ENCODE measurements around the gene PCYT2. TPM values are rescaled to one million over a fixed set of nuclear protein-coding genes. Genes with fewer than 3 reads are reported as not detected.
"Not testable (repeated sequence)": the region's sequence is repeated elsewhere in the genome, so short reads cannot be mapped to it uniquely, and the experiment has no call there.

PCYT2 gene
- total and polyA plus RNA-seq, 3 experiments from 2014 or later, result 30.3 to 35.7 (median 31.6) TPM

GRCh38 chr17:81955756-81956544 is 44.8 kb upstream of the PCYT2 start:
- ChIA-PET CTCF (interaction anchor here (1.7 kb wide), 1 partner anchor 66 kb away, joined by 5 read pairs; no protein-coding TSS in a partner anchor), POLR2A (no interaction called here)
- H3K4me1 Mint-ChIP-seq, result peaks cover 0 to 7% (median 0%) of the 10 kb centered on the region in 3 donors
- H3K27ac Mint-ChIP-seq, result no peak overlapping the region
- H3K36me3 Mint-ChIP-seq, result no peaks in the 10 kb centered on the region
- H3K9me3 Mint-ChIP-seq, result no peaks in the 10 kb centered on the region
- H3K27me3 ChIP-seq (ENCODE audit: insufficient read depth, low read length, poor library complexity, severe bottlenecking), result peaks cover 13% of the 10 kb centered on the region
- no peak overlapping the region for H3K4me3 ChIP-seq (ENCODE audit: low read length)
- DNase-seq, result no peak
- H3K4me1 ChIP-seq (ENCODE audit: insufficient read depth, low read length), result no peaks in the 10 kb centered on the region
- peaks cover 8 to 17% of the 10 kb centered on the region in 2 donors for H3K27me3 Mint-ChIP-seq
- H3K9me3 ChIP-seq (ENCODE audit: low read length), result no peaks in the 10 kb centered on the region
- no peak overlapping the region for H3K27ac ChIP-seq (ENCODE audit: low read depth, low read length)
- H3K4me3 Mint-ChIP-seq, result no peak overlapping the region
- no peaks in the 10 kb centered on the region for H3K36me3 ChIP-seq (ENCODE audit: insufficient read depth, low read length)

- no peak for DNase-seq
- Mint-ChIP-seq H3K4me3 (no peak overlapping the region), H3K9me3 (no peaks in the 10 kb centered on the region), H3K4me1 (peaks cover 0 to 7% (median 0%) of the 10 kb centered on the region in 3 donors), H3K27ac (no peak overlapping the region), H3K36me3 (no peaks in the 10 kb centered on the region), H3K27me3 (peaks cover 8 to 17% of the 10 kb centered on the region in 2 donors)
- Histone ChIP-seq H3K4me1 (ENCODE audit: insufficient read depth, low read length) (no peaks in the 10 kb centered on the region), H3K27ac (ENCODE audit: low read depth, low read length) (no peak overlapping the region), H3K9me3 (ENCODE audit: low read length) (no peaks in the 10 kb centered on the region), H3K36me3 (ENCODE audit: insufficient read depth, low read length) (no peaks in the 10 kb centered on the region), H3K27me3 (ENCODE audit: insufficient read depth, low read length, poor library complexity, severe bottlenecking) (peaks cover 12% of the 10 kb centered on the region), H3K4me3 (ENCODE audit: low read length) (no peak overlapping the region)
- ChIA-PET CTCF (interaction anchor here (1.7 kb wide), 1 partner anchor 66 kb away, joined by 5 read pairs; no protein-coding TSS in a partner anchor), POLR2A (no interaction called here)
Measured at GRCh38 chr17:81955058-81955681, 44.0 kb upstream of the PCYT2 start.

GRCh38 chr17:81954131-81955057 is 43.2 kb upstream of the PCYT2 start:
- Mint-ChIP-seq H3K4me1 (peaks cover 0 to 7% (median 0%) of the 10 kb centered on the region in 3 donors), H3K9me3 (no peaks in the 10 kb centered on the region), H3K27ac (no peak overlapping the region), H3K27me3 (peaks cover 8 to 17% of the 10 kb centered on the region in 2 donors), H3K36me3 (no peaks in the 10 kb centered on the region), H3K4me3 (no peak overlapping the region)
- no peaks in the 10 kb centered on the region for H3K9me3 ChIP-seq (ENCODE audit: low read length)
- H3K27me3 ChIP-seq (ENCODE audit: insufficient read depth, low read length, poor library complexity, severe bottlenecking), result peaks cover 10% of the 10 kb centered on the region
- CTCF ChIA-PET, result interaction anchor here (1.7 to 1.8 kb wide), 2 partner anchors 66 to 67 kb away, joined by 5 read pairs; no protein-coding TSS in a partner anchor
- H3K4me3 ChIP-seq (ENCODE audit: low read length), result no peak overlapping the region
- no peak for DNase-seq
- no peaks in the 10 kb centered on the region for H3K4me1 ChIP-seq (ENCODE audit: insufficient read depth, low read length)
- POLR2A ChIA-PET, result no interaction called here
- no peak overlapping the region for H3K27ac ChIP-seq (ENCODE audit: low read depth, low read length)
- H3K36me3 ChIP-seq (ENCODE audit: insufficient read depth, low read length), result no peaks in the 10 kb centered on the region

GRCh38 chr17:81953443-81953842 is 42.2 kb upstream of the PCYT2 start:
- H3K4me3 Mint-ChIP-seq; H3K27ac ChIP-seq (ENCODE audit: low read depth, low read length); H3K4me1 ChIP-seq (ENCODE audit: insufficient read depth, low read length); H3K27me3 ChIP-seq (ENCODE audit: insufficient read depth, low read length, poor library complexity, severe bottlenecking); H3K36me3 Mint-ChIP-seq; H3K4me3 ChIP-seq (ENCODE audit: low read length); H3K36me3 ChIP-seq (ENCODE audit: insufficient read depth, low read length); DNase-seq; H3K27ac Mint-ChIP-seq; POLR2A ChIA-PET; H3K4me1 Mint-ChIP-seq; H3K9me3 Mint-ChIP-seq; H3K9me3 ChIP-seq (ENCODE audit: low read length): not testable (repeated sequence)
- CTCF ChIA-PET, result interaction anchor here (1.2 to 1.8 kb wide), 2 partner anchors 9 to 67 kb away, joined by 3 to 5 read pairs; no protein-coding TSS in a partner anchor
- H3K27me3 Mint-ChIP-seq, result peaks cover 1 to 11% of the 10 kb centered on the region in 2 donors

- H3K4me1 Mint-ChIP-seq, result peaks cover 0 to 3% (median 0%) of the 10 kb centered on the region in 3 donors
- no peak overlapping the region for H3K27ac ChIP-seq (ENCODE audit: low read depth, low read length)
- H3K27ac Mint-ChIP-seq, result no peak overlapping the region
- no peaks in the 10 kb centered on the region for H3K36me3 ChIP-seq (ENCODE audit: insufficient read depth, low read length)
- CTCF ChIA-PET, result interaction anchor here (1.2 to 1.8 kb wide), 2 partner anchors 10 to 67 kb away, joined by 3 to 5 read pairs; no protein-coding TSS in a partner anchor
- H3K36me3 Mint-ChIP-seq, result no peaks in the 10 kb centered on the region
- H3K27me3 Mint-ChIP-seq, result peaks cover 0 to 5% of the 10 kb centered on the region in 2 donors
- H3K4me3 ChIP-seq (ENCODE audit: low read length), result no peak overlapping the region
- no peaks in the 10 kb centered on the region for H3K27me3 ChIP-seq (ENCODE audit: insufficient read depth, low read length, poor library complexity, severe bottlenecking)
- POLR2A ChIA-PET, result no interaction called here
- H3K4me1 ChIP-seq (ENCODE audit: insufficient read depth, low read length), result no peaks in the 10 kb centered on the region
- no peaks in the 10 kb centered on the region for H3K9me3 Mint-ChIP-seq
- no peaks in the 10 kb centered on the region for H3K9me3 ChIP-seq (ENCODE audit: low read length)
- H3K4me3 Mint-ChIP-seq, result no peak overlapping the region
- no peak for DNase-seq
Measured at GRCh38 chr17:81952792-81953228, 41.6 kb upstream of the PCYT2 start.

- no peaks in the 10 kb centered on the region for H3K9me3 ChIP-seq (ENCODE audit: low read length)
- no peak overlapping the region for H3K4me3 Mint-ChIP-seq
- H3K4me1 ChIP-seq (ENCODE audit: insufficient read depth, low read length), result no peaks in the 10 kb centered on the region
- no peaks in the 10 kb centered on the region for H3K36me3 ChIP-seq (ENCODE audit: insufficient read depth, low read length)
- H3K27me3 Mint-ChIP-seq, result no peaks in the 10 kb centered on the region
- POLR2A ChIA-PET, result no interaction called here
- no peaks in the 10 kb centered on the region for H3K36me3 Mint-ChIP-seq
- no peaks in the 10 kb centered on the region for H3K27me3 ChIP-seq (ENCODE audit: insufficient read depth, low read length, poor library complexity, severe bottlenecking)
- H3K27ac Mint-ChIP-seq, result peak overlapping the region in 1 of 8 donors; percentile 79
- H3K4me1 Mint-ChIP-seq, result peaks cover 0 to 3% (median 0%) of the 10 kb centered on the region in 3 donors
- DNase-seq, result no peak
- no peak overlapping the region for H3K27ac ChIP-seq (ENCODE audit: low read depth, low read length)
- no peak overlapping the region for H3K4me3 ChIP-seq (ENCODE audit: low read length)
- no peaks in the 10 kb centered on the region for H3K9me3 Mint-ChIP-seq
- CTCF ChIA-PET, result no interaction called here
Measured at GRCh38 chr17:81951785-81952684, 40.8 kb upstream of the PCYT2 start.

- H3K4me1 Mint-ChIP-seq, result peaks cover 0 to 3% (median 0%) of the 10 kb centered on the region in 3 donors
- Histone ChIP-seq H3K4me1 (ENCODE audit: insufficient read depth, low read length) (no peaks in the 10 kb centered on the region), H3K36me3 (ENCODE audit: insufficient read depth, low read length) (no peaks in the 10 kb centered on the region), H3K27me3 (ENCODE audit: insufficient read depth, low read length, poor library complexity, severe bottlenecking) (no peaks in the 10 kb centered on the region), H3K4me3 (ENCODE audit: low read length) (no peak overlapping the region), H3K27ac (ENCODE audit: low read depth, low read length) (no peak overlapping the region), H3K9me3 (ENCODE audit: low read length) (no peaks in the 10 kb centered on the region)
- H3K27me3 Mint-ChIP-seq, result no peaks in the 10 kb centered on the region
- H3K36me3 Mint-ChIP-seq, result no peaks in the 10 kb centered on the region
- H3K27ac Mint-ChIP-seq, result peak overlapping the region in 1 of 8 donors; percentile 12
- POLR2A ChIA-PET, result no interaction called here
- CTCF ChIA-PET, result interaction anchor here (0.7 kb wide), 1 partner anchor 9 kb away, joined by 3 read pairs; no protein-coding TSS in a partner anchor
- H3K9me3 Mint-ChIP-seq, result no peaks in the 10 kb centered on the region
- no peak for DNase-seq
- no peak overlapping the region for H3K4me3 Mint-ChIP-seq
Measured at GRCh38 chr17:81950501-81950900, 39.3 kb upstream of the PCYT2 start.
